HG02588 (cell line): ENCODE results near the gene ZSWIM4.

Experiments
- ATAC-seq: cut with Tn5 transposase; IDR thresholded peaks from one replicate; pipeline ENCODE4 v1.9.1; 2021; ENCODE audit warnings: mild to moderate bottlenecking, moderate library complexity; ENCODE audit not compliant: unreplicated experiment

ZSWIM4 gene

GRCh38 chr19:13870873-13871272, 75.6 kb downstream of the ZSWIM4 start:
- no peak for ATAC-seq

GRCh38 chr19:13872339-13872694, 77.1 kb downstream of the ZSWIM4 start:
- no peak for ATAC-seq

- ATAC-seq: no peak
Observed at GRCh38 chr19:13872695-13873389, 77.6 kb downstream of the ZSWIM4 start.

DNA sequence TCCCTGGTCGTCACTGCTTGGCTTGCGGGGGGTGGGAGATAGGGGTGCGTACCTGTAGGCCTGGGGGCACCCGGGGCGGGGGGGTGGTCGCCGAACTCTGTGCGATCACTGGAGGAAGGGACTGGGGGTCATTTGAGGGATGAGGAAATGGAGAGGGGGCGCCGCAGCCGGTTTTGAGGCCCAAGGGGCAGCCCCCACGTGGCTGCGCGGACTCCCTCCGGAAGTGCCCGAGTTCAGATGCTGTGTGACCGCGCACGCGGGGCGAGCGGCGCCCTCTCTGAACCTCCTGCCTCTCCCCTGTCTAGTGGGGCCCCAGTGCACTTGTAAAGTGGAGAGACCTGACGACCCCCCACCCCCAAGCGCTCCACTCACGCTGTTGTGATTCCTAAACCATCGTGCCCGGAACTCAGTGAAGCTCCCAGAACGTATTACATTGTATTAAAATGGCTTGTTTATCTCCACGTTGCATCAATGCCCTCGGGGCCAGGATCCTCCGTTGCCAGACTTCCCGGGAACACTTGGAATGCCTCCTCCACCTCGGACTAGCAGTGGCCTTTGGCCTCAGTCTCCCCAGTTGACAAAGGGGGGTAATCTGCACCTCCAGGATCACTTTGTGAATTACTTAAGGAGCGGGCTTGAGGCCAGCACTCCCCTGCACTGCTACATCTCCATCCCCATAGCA, 78.7 kb downstream of the ZSWIM4 start:
- no peak for ATAC-seq

DNA sequence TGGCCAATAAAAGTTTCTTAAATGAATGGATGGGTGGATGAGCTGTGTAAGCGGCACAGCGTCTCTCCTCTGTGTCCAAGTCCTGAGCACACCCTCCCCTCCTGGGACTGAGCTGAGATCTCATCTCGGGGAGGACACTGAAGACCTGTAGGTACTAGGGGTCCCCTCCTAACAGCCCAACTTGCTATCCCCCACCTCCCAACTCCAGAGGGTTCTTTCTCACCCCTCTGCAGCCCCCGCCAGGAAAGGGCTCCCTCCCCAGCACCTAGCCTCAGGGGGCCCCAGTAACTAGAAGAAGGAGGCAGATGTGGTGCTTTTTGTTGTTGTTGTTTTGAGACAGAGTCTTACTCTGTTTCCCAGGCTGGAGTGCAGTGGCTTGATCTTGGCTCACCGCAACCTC, 80.6 kb downstream of the ZSWIM4 start:
- ATAC-seq: no peak

DNA sequence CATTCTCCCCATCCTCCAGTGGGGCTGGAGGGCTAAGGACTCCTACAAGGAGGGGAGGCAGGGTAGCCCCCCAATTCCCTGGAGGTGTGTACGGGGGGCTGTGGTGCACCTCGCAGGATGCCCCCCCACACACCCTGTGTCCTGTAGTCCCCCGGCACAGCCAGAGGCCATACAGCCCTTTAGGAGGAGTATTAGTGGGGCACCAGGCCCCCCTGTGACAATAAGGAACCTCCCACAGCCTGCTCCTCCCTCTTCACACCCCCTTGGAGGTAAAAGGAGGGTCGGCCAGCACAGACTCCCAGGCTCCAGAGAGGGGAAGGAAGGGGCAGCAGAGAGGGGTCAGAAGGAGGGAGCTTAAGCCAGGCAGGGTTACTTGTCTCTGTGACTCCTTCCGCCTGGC, 81.6 kb downstream of the ZSWIM4 start, which contains the start of gene NANOS3:
Gene NANOS3, plus strand, starts transcription at position 301 of the 400 bp plus-strand sequence. CDS start 115 bp downstream, outside the sequence.
- no peak for ATAC-seq

GRCh38 chr19:13877303-13877702, 82.1 kb downstream of the ZSWIM4 start:
- no peak for ATAC-seq

GRCh38 chr19:13880059-13881043, 85.1 kb downstream of the ZSWIM4 start:
- ATAC-seq: peak; percentile 74

GRCh38 chr19:13881251-13881691, 86.0 kb downstream of the ZSWIM4 start:
- ATAC-seq: no peak
